ENCODE data around the gene CAMK1D. TPM values are rescaled to one million over a fixed set of nuclear protein-coding genes. Genes with fewer than 3 reads are reported as not detected.

CAMK1D gene
- total RNA-seq, 3 donors from 2014 or later = 4.4 to 17.3 (median 5.2) TPM

GRCh38 chr10:12834116-12834665 is 484.8 kb downstream of the CAMK1D start:
- Histone ChIP-seq H3K27ac (no peak overlapping the region), H3K9me3 (no peaks in the 10 kb centered on the region), H3K36me3 (no peaks in the 10 kb centered on the region), H3K4me1 (no peaks in the 10 kb centered on the region), H3K4me3 (no peak overlapping the region), H3K27me3 (no peaks in the 10 kb centered on the region)
- intact Hi-C loops (cut with DNase I; ENCODE audit: low total_unique reads) = no loop called here
- no peak for DNase-seq (ENCODE audit: low spot score in 2 of 2)
- TF ChIP-seq POLR2AphosphoS5 (IDR thresholded peaks at IDR 0.05) (no peak), POLR2A (IDR thresholded peaks at IDR 0.05) (no peak), CTCF (IDR thresholded peaks at IDR 0.05) (no peak)

DNA sequence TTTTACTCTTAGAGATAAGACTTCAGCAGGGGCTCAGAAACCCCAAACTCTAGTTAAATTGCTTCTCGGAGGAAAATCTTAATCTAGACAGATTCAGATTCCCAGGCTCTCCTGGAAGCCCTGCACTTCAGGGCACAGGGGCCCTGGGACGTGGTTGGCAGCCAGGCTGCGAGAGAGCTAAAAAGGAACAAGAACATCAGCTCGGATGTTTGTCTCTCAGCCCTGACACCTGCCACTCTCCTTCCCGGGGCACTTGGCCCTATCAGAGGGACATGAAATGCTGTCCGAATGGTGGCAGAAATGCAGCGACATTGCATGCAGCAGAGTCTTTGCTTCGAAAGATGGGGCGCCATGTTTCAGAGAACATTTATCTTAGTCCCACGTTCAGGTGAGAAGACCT is 485.4 kb downstream of the CAMK1D start:
- no peak for TF ChIP-seq CTCF (IDR thresholded peaks at IDR 0.05)
- no peak for TF ChIP-seq POLR2AphosphoS5 (IDR thresholded peaks at IDR 0.05)
- TF ChIP-seq POLR2A (IDR thresholded peaks at IDR 0.05) = no peak
- H3K4me1 ChIP-seq = no peaks in the 10 kb centered on the region
- H3K9me3 ChIP-seq = no peaks in the 10 kb centered on the region
- H3K27me3 ChIP-seq = no peaks in the 10 kb centered on the region
- intact Hi-C loops (cut with DNase I; ENCODE audit: low total_unique reads) = no loop called here
- no peak for DNase-seq (ENCODE audit: low spot score in 2 of 2)
- no peaks in the 10 kb centered on the region for H3K36me3 ChIP-seq
- no peak overlapping the region for H3K27ac ChIP-seq
- no peak overlapping the region for H3K4me3 ChIP-seq

GRCh38 chr10:12835709-12836108 is 486.4 kb downstream of the CAMK1D start:
- Histone ChIP-seq H3K4me3 (no peak overlapping the region), H3K36me3 (no peaks in the 10 kb centered on the region), H3K27me3 (no peaks in the 10 kb centered on the region), H3K9me3 (no peaks in the 10 kb centered on the region), H3K27ac (no peak overlapping the region), H3K4me1 (no peaks in the 10 kb centered on the region)
- no peak for TF ChIP-seq POLR2AphosphoS5 (IDR thresholded peaks at IDR 0.05)
- TF ChIP-seq CTCF (IDR thresholded peaks at IDR 0.05) = no peak
- TF ChIP-seq POLR2A (IDR thresholded peaks at IDR 0.05) = no peak
- no peak for DNase-seq (ENCODE audit: low spot score in 2 of 2)
- intact Hi-C loops (cut with DNase I; ENCODE audit: low total_unique reads) = no loop called here

- intact Hi-C loops (cut with DNase I; ENCODE audit: low total_unique reads) = no loop called here
- H3K4me3 ChIP-seq = no peak overlapping the region
- TF ChIP-seq POLR2AphosphoS5 (IDR thresholded peaks at IDR 0.05) (no peak), POLR2A (IDR thresholded peaks at IDR 0.05) (no peak), CTCF (IDR thresholded peaks at IDR 0.05) (no peak)
- no peaks in the 10 kb centered on the region for H3K4me1 ChIP-seq
- no peaks in the 10 kb centered on the region for H3K27me3 ChIP-seq
- no peak overlapping the region for H3K27ac ChIP-seq
- no peak for DNase-seq (ENCODE audit: low spot score in 2 of 2)
- H3K36me3 ChIP-seq = no peaks in the 10 kb centered on the region
- H3K9me3 ChIP-seq = no peaks in the 10 kb centered on the region
Observed at GRCh38 chr10:12838366-12838765, 489.0 kb downstream of the CAMK1D start.

GRCh38 chr10:12838995-12839927 is 489.9 kb downstream of the CAMK1D start:
- no peak for DNase-seq (ENCODE audit: low spot score in 2 of 2)
- H3K27me3 ChIP-seq = no peaks in the 10 kb centered on the region
- intact Hi-C loops (cut with DNase I; ENCODE audit: low total_unique reads) = no loop called here
- H3K27ac ChIP-seq = peak overlapping the region in 1 of 2 donors; percentile 28
- no peaks in the 10 kb centered on the region for H3K4me1 ChIP-seq
- no peaks in the 10 kb centered on the region for H3K9me3 ChIP-seq
- H3K4me3 ChIP-seq = no peak overlapping the region
- H3K36me3 ChIP-seq = no peaks in the 10 kb centered on the region
- TF ChIP-seq POLR2AphosphoS5 (IDR thresholded peaks at IDR 0.05) = no peak
- TF ChIP-seq CTCF (IDR thresholded peaks at IDR 0.05) = no peak
- no peak for TF ChIP-seq POLR2A (IDR thresholded peaks at IDR 0.05)

All from breast epithelium (tissue), 4 donors.